H9 (cell line): ENCODE measurements around the gene ZBTB25. TPM values are rescaled to one million over a fixed set of nuclear protein-coding genes. Genes with fewer than 3 reads are reported as not detected.

Experiments used
- DNase-seq: peaks from one replicate; pipeline ENCODE4 v3.0.0-alpha.2; 2017
- H2AFZ ChIP-seq: one replicate; pipeline ENCODE4 v1.6.1; 2013; ENCODE audit warnings: mild to moderate bottlenecking, low read length, control low read depth, moderate library complexity
- H2AK5ac ChIP-seq: 2 replicates; pipeline ENCODE4 v1.6.1; 2013; ENCODE audit warnings: low read length, control low read depth, mixed read lengths; ENCODE audit not compliant: insufficient read length
- H2BK120ac ChIP-seq: one replicate; pipeline ENCODE4 v1.6.1; 2013; ENCODE audit warnings: low read depth, mild to moderate bottlenecking, low read length, control low read depth, inconsistent platforms; ENCODE audit not compliant: poor library complexity, severe bottlenecking
- H2BK12ac ChIP-seq: 2 replicates; pipeline ENCODE4 v1.6.1; 2013; ENCODE audit warnings: low read length, control low read depth, mixed read lengths, low read depth; ENCODE audit not compliant: insufficient read length
- H2BK15ac ChIP-seq: 2 replicates; pipeline ENCODE4 v1.6.1; 2013; ENCODE audit warnings: low read depth, low read length, control low read depth
- H2BK20ac ChIP-seq: one replicate; pipeline ENCODE4 v1.6.1; 2013; ENCODE audit warnings: low read depth, mild to moderate bottlenecking, low read length, control low read depth, inconsistent platforms; ENCODE audit not compliant: poor library complexity, severe bottlenecking
- H2BK5ac ChIP-seq: 2 replicates; pipeline ENCODE4 v1.6.1; 2013; ENCODE audit warnings: low read length, control low read depth, mixed read lengths; ENCODE audit not compliant: insufficient read length
- H3K14ac ChIP-seq: 2 replicates; pipeline ENCODE4 v1.6.1; 2013; ENCODE audit warnings: low read length, control low read depth; ENCODE audit not compliant: insufficient read depth
- H3K18ac ChIP-seq: 2 replicates; pipeline ENCODE4 v1.6.1; 2013; ENCODE audit warnings: low read depth, mild to moderate bottlenecking, mixed read lengths, low read length, control low read depth; ENCODE audit not compliant: insufficient read length
- H3K23ac ChIP-seq: 2 replicates; pipeline ENCODE4 v1.6.1; 2013; ENCODE audit warnings: low read length, control low read depth, mixed read lengths, low read depth; ENCODE audit not compliant: insufficient read length
- H3K23me2 ChIP-seq: 2 replicates; pipeline ENCODE4 v1.6.1; 2013; ENCODE audit warnings: low read depth, mild to moderate bottlenecking, mixed read lengths, low read length, control low read depth; ENCODE audit not compliant: insufficient read length, poor library complexity, severe bottlenecking
- H3K27ac ChIP-seq: 2 replicates; pipeline ENCODE4 v1.5.1; 2013; ENCODE audit warnings: low read length, control low read depth, mixed read lengths, low read depth; ENCODE audit not compliant: insufficient read length
- H3K27me3 ChIP-seq: 2 replicates; pipeline ENCODE4 v1.6.1; 2013; ENCODE audit warnings: low read length, control low read depth, inconsistent platforms; ENCODE audit not compliant: insufficient read depth
- H3K4ac ChIP-seq: 2 replicates; pipeline ENCODE4 v1.6.1; 2013; ENCODE audit warnings: low read depth, mild to moderate bottlenecking, control low read depth, inconsistent platforms, low read length, moderate library complexity
- H3K4me1 ChIP-seq: 2 replicates; pipeline ENCODE4 v1.6.1; 2013; ENCODE audit warnings: low read length, control low read depth, inconsistent platforms; ENCODE audit not compliant: insufficient read depth
- H3K4me2 ChIP-seq: 2 replicates; pipeline ENCODE4 v1.6.1; 2013; ENCODE audit warnings: low read length, control low read depth, mixed read lengths; ENCODE audit not compliant: insufficient read length, insufficient read depth
- H3K56ac ChIP-seq: 2 replicates; pipeline ENCODE4 v1.6.1; 2013; ENCODE audit warnings: low read depth, mild to moderate bottlenecking, mixed read lengths, low read length, control low read depth; ENCODE audit not compliant: insufficient read length
- H3K79me1 ChIP-seq: 2 replicates; pipeline ENCODE4 v1.6.1; 2013; ENCODE audit warnings: low read depth, mild to moderate bottlenecking, moderate library complexity, low read length, control low read depth, inconsistent platforms; ENCODE audit not compliant: insufficient read depth, poor library complexity, severe bottlenecking
- H3K79me2 ChIP-seq: 2 replicates; pipeline ENCODE4 v1.6.1; 2013; ENCODE audit warnings: low read length, control low read depth, inconsistent platforms; ENCODE audit not compliant: insufficient read depth
- H3K9ac ChIP-seq: 2 replicates; pipeline ENCODE4 v1.6.1; 2013; ENCODE audit warnings: low read length, control low read depth, mixed read lengths; ENCODE audit not compliant: insufficient read length; ENCODE audit errors: extremely low read depth
- H3K9me3 ChIP-seq: one replicate; pipeline ENCODE4 v1.6.1; 2013; ENCODE audit warnings: low read depth, low read length, inconsistent platforms; ENCODE audit not compliant: control insufficient read depth
- H3T11ph ChIP-seq: one replicate; pipeline ENCODE4 v1.6.1; 2013; ENCODE audit warnings: mild to moderate bottlenecking, low read length, control low read depth, inconsistent platforms
- H4K20me1 ChIP-seq: one replicate; pipeline ENCODE4 v1.6.1; 2013; ENCODE audit not compliant: control insufficient read depth, insufficient read length, insufficient read depth
- H4K5ac ChIP-seq: 2 replicates; pipeline ENCODE4 v1.6.1; 2013; ENCODE audit warnings: low read depth, mild to moderate bottlenecking, mixed read lengths, low read length, control low read depth; ENCODE audit not compliant: insufficient read length
- H4K8ac ChIP-seq: replicated peaks from 2 replicates; pipeline ENCODE4 v1.6.1; 2013; ENCODE audit warnings: low read length, control low read depth, mixed read lengths, low read depth; ENCODE audit not compliant: insufficient read length
- H4K91ac ChIP-seq: 2 replicates; pipeline ENCODE4 v1.6.1; 2013; ENCODE audit warnings: low read depth, mild to moderate bottlenecking, moderate library complexity, mixed read lengths, low read length, control low read depth; ENCODE audit not compliant: insufficient read length
- H3K27ac Mint-ChIP-seq, 3 experiments: 2 replicates in 2 of 3; 3 replicates in 1 of 3; pipeline ENCODE4 v1.8.0; 2020 to 2021; ENCODE audit warnings: mixed read lengths in 3 of 3, mild to moderate bottlenecking in 1 of 3, moderate library complexity in 1 of 3
- H3K27me3 Mint-ChIP-seq: 2 replicates; pipeline ENCODE4 v1.8.0; 2021; ENCODE audit warnings: low read depth, mild to moderate bottlenecking, moderate library complexity, mixed read lengths
- H3K36me3 Mint-ChIP-seq, 3 experiments: 2 replicates in 2 of 3; 3 replicates in 1 of 3; pipeline ENCODE4 v1.8.0; 2020 to 2021; ENCODE audit warnings: low read depth in 3 of 3, mixed read lengths in 3 of 3; ENCODE audit not compliant: insufficient read depth in 1 of 3
- H3K4me1 Mint-ChIP-seq, 2 experiments: 2 replicates each; pipeline ENCODE4 v1.8.0; 2020; ENCODE audit warnings: mixed read lengths in 2 of 2
- H3K4me3 Mint-ChIP-seq, 2 experiments: 2 replicates in 1 of 2; 3 replicates in 1 of 2; pipeline ENCODE4 v1.8.0; 2020 to 2021; ENCODE audit warnings: mild to moderate bottlenecking in 2 of 2, mixed read lengths in 2 of 2, moderate library complexity in 1 of 2
- H3K9me3 Mint-ChIP-seq, 2 experiments: 2 replicates in 1 of 2; 3 replicates in 1 of 2; pipeline ENCODE4 v1.8.0; 2020; ENCODE audit warnings: mild to moderate bottlenecking in 2 of 2, mixed read lengths in 2 of 2, moderate library complexity in 1 of 2
- total RNA-seq: library from RNA; stranded (reverse); gene quantifications from 2 replicates; pipeline ENCODE4 v1.2.1, GENCODE V29; 2021
- TF ChIP-seq, protein P1 (sequence below): fragments of 200-600 bp; sonication (generic); conservative IDR thresholded peaks from 3 replicates; pipeline ENCODE4 v1.8.0; 2021; ENCODE audit warnings: antibody characterized with exemption, mild to moderate bottlenecking

The ZBTB25 gene
- total RNA-seq, 1 experiment from 2014 or later: 8.2 TPM

DNA sequence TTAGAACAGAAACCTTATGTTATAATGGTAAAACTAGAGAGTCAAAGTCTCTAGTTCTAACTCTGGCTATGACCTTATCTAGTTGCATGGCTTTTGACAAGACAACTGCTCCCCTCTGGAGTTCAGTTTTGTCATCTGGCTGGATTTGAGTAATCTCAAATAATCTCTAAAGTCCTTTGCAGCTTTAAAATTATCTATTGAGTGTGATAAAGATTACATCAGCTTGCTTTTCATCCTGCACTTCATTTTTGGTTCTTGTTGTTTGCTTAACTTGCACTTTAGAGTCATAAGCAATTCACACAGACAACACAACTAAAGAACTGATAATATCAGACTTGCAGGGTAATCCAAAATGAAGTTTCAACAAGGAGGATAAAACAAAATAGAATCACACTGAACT lies 36.1 kb downstream of the ZBTB25 start:
- Mint-ChIP-seq H3K4me1 (peaks cover 14% of the 10 kb centered on the region in 2 experiments), H3K9me3 (no peaks in the 10 kb centered on the region), H3K4me3 (no peak overlapping the region), H3K36me3 (no peaks in the 10 kb centered on the region), H3K27me3 (peaks cover 1% of the 10 kb centered on the region; the same call in 1 of the 2 replicates), H3K27ac (no peak overlapping the region)
- Histone ChIP-seq H3K4me2 (no peak overlapping the region), H3K79me1 (no peaks in the 10 kb centered on the region), H2BK120ac (no peak overlapping the region), H2BK5ac (no peak overlapping the region), H4K8ac (no peak overlapping the region), H3K4me1 (no peaks in the 10 kb centered on the region), H3K79me2 (no peaks in the 10 kb centered on the region), H3K9ac (no peak overlapping the region), H2BK12ac (no peak overlapping the region), H4K5ac (no peak overlapping the region), H3K27me3 (no peaks in the 10 kb centered on the region), H2AFZ (no peak overlapping the region), H3K18ac (no peak overlapping the region), H2BK20ac (no peak overlapping the region), H3K56ac (no peak overlapping the region), H3K23me2 (peaks cover 14% of the 10 kb centered on the region), H4K91ac (no peak overlapping the region), H4K20me1 (no peaks in the 10 kb centered on the region), H3K4ac (no peak overlapping the region), H2BK15ac (no peak overlapping the region), H2AK5ac (no peak overlapping the region), H3K23ac (no peak overlapping the region), H3K27ac (no peak overlapping the region), H3K14ac (no peak overlapping the region), H3K9me3 (no peaks in the 10 kb centered on the region), H3T11ph (no peak overlapping the region)
- no peak for DNase-seq
- TF ChIP-seq, protein P1, sequence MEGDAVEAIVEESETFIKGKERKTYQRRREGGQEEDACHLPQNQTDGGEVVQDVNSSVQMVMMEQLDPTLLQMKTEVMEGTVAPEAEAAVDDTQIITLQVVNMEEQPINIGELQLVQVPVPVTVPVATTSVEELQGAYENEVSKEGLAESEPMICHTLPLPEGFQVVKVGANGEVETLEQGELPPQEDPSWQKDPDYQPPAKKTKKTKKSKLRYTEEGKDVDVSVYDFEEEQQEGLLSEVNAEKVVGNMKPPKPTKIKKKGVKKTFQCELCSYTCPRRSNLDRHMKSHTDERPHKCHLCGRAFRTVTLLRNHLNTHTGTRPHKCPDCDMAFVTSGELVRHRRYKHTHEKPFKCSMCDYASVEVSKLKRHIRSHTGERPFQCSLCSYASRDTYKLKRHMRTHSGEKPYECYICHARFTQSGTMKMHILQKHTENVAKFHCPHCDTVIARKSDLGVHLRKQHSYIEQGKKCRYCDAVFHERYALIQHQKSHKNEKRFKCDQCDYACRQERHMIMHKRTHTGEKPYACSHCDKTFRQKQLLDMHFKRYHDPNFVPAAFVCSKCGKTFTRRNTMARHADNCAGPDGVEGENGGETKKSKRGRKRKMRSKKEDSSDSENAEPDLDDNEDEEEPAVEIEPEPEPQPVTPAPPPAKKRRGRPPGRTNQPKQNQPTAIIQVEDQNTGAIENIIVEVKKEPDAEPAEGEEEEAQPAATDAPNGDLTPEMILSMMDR: no peak
